SK-N-SH (cell line): ENCODE data around the gene ITGAE.

Source experiments
- CHD2 ChIP-seq: fragments of 150-350 bp; IDR thresholded peaks from 2 replicates; pipeline ENCODE4 v1.6.1; 2018; ENCODE audit warnings: low read length; ENCODE audit not compliant: partially characterized antibody
- ELF1 ChIP-seq: IDR thresholded peaks from 2 replicates; pipeline ENCODE4 v1.4.0; 2012
- EP300 ChIP-seq, 2 experiments: IDR thresholded peaks; 2 replicates each; pipeline versions ENCODE4 v1.4.0 to v1.6.1; 2012; ENCODE audit warnings: borderline replicate concordance in 1 of 2, low read depth in 1 of 2, low read length in 1 of 2
- MXI1 ChIP-seq: IDR thresholded peaks from 2 replicates; pipeline ENCODE4 v1.6.1; 2012; ENCODE audit warnings: mild to moderate bottlenecking, low read depth, low read length, improper control_type of control experiment
- POLR2AphosphoS5 ChIP-seq: IDR thresholded peaks from 2 replicates; pipeline ENCODE4 v1.6.1; 2012; ENCODE audit warnings: low read depth, low read length
- RAD21 ChIP-seq: IDR thresholded peaks from 2 replicates; pipeline ENCODE4 v1.6.1; 2012; ENCODE audit warnings: mild to moderate bottlenecking, low read length
- RFX5 ChIP-seq: IDR thresholded peaks from 2 replicates; pipeline ENCODE4 v1.6.1; 2012; ENCODE audit warnings: mild to moderate bottlenecking, improper control_type of control experiment, low read length
- TAF1 ChIP-seq: IDR thresholded peaks from 2 replicates; pipeline ENCODE4 v1.6.1; 2012; ENCODE audit warnings: low read depth, mild to moderate bottlenecking, low read length, moderate library complexity, borderline replicate concordance
- TF ChIP-seq, protein P1 (sequence below): IDR thresholded peaks from 2 replicates; pipeline ENCODE4 v1.4.0; 2012; ENCODE audit warnings: low read depth, borderline replicate concordance
- TF ChIP-seq, protein P2 (sequence below): fragments of 200-600 bp; sonication (generic); IDR thresholded peaks from 2 replicates; pipeline ENCODE4 v1.6.1; 2017; ENCODE audit warnings: antibody characterized with exemption, mild to moderate bottlenecking, moderate library complexity

DNA sequence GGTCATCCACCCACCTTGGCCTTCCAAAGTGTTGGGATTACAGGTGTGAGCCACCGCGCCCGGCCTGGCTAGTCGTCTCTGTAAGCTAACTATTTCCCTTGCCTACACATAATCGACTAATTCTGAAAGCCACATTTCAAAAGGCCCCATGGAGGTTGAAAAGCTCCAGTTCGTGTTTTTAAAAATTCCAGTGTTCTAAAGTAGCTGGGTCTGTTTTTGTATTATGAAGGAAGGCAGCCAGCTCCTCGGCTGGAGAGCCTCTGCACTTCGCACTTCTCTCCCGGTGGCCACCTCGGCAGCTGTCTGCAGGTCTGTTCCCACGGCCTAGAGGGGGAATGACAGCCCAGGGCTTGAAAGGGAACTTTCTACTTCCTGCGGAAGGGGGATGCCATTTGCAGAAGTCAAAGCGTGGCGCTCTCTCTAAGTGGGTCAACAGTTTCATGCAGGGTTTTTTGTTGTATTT lies 60.3 kb downstream of the ITGAE start:
- TF ChIP-seq POLR2AphosphoS5 (no peak), RFX5 (no peak), CHD2 (no peak), EP300 (IDR thresholded peaks at IDR 0.05; ENCODE audit: borderline replicate concordance in 1 of 2, low read depth in 1 of 2, low read length in 1 of 2) (no peak), ELF1 (no peak), MXI1 (no peak), RAD21 (no peak), TAF1 (no peak)
- TF ChIP-seq, protein P1, sequence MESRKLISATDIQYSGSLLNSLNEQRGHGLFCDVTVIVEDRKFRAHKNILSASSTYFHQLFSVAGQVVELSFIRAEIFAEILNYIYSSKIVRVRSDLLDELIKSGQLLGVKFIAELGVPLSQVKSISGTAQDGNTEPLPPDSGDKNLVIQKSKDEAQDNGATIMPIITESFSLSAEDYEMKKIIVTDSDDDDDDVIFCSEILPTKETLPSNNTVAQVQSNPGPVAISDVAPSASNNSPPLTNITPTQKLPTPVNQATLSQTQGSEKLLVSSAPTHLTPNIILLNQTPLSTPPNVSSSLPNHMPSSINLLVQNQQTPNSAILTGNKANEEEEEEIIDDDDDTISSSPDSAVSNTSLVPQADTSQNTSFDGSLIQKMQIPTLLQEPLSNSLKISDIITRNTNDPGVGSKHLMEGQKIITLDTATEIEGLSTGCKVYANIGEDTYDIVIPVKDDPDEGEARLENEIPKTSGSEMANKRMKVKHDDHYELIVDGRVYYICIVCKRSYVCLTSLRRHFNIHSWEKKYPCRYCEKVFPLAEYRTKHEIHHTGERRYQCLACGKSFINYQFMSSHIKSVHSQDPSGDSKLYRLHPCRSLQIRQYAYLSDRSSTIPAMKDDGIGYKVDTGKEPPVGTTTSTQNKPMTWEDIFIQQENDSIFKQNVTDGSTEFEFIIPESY, result no peak
- TF ChIP-seq, protein P2, sequence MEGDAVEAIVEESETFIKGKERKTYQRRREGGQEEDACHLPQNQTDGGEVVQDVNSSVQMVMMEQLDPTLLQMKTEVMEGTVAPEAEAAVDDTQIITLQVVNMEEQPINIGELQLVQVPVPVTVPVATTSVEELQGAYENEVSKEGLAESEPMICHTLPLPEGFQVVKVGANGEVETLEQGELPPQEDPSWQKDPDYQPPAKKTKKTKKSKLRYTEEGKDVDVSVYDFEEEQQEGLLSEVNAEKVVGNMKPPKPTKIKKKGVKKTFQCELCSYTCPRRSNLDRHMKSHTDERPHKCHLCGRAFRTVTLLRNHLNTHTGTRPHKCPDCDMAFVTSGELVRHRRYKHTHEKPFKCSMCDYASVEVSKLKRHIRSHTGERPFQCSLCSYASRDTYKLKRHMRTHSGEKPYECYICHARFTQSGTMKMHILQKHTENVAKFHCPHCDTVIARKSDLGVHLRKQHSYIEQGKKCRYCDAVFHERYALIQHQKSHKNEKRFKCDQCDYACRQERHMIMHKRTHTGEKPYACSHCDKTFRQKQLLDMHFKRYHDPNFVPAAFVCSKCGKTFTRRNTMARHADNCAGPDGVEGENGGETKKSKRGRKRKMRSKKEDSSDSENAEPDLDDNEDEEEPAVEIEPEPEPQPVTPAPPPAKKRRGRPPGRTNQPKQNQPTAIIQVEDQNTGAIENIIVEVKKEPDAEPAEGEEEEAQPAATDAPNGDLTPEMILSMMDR, result no peak
